ENCODE results near the gene FXR1. TPM values are rescaled to one million over a fixed set of nuclear protein-coding genes. Genes with fewer than 3 reads are reported as not detected.

Gene FXR1
- total RNA-seq, 1 donor from 2014 or later = 216 TPM

- peaks cover 1% of the 10 kb centered on the region for H3K36me3 Mint-ChIP-seq (ENCODE audit: insufficient read depth)
- peaks cover 10% of the 10 kb centered on the region for H3K4me1 Mint-ChIP-seq (ENCODE audit: low read depth)
- H3K9me3 Mint-ChIP-seq (ENCODE audit: low read depth) = peaks cover 11% of the 10 kb centered on the region
- DNase-seq (ENCODE audit: low spot score, unreplicated experiment) = no peak
- no peak overlapping the region for H3K4me3 Mint-ChIP-seq (ENCODE audit: low read depth)
- no peak for TF ChIP-seq CTCF (IDR thresholded peaks at IDR 0.05; ENCODE audit: unreplicated experiment)
- H3K27me3 Mint-ChIP-seq = no peaks in the 10 kb centered on the region
- H3K27ac Mint-ChIP-seq = no peak overlapping the region
Measured at GRCh38 chr3:181006541-181006940, 94.1 kb downstream of the FXR1 start.

GRCh38 chr3:181007262-181007661 is 94.8 kb downstream of the FXR1 start:
- peaks cover 10% of the 10 kb centered on the region for H3K4me1 Mint-ChIP-seq (ENCODE audit: low read depth)
- H3K27ac Mint-ChIP-seq = no peak overlapping the region
- TF ChIP-seq CTCF (IDR thresholded peaks at IDR 0.05; ENCODE audit: unreplicated experiment) = no peak
- H3K36me3 Mint-ChIP-seq (ENCODE audit: insufficient read depth) = peaks cover 1% of the 10 kb centered on the region
- DNase-seq (ENCODE audit: low spot score, unreplicated experiment) = no peak
- H3K9me3 Mint-ChIP-seq (ENCODE audit: low read depth) = peaks cover 12% of the 10 kb centered on the region
- H3K4me3 Mint-ChIP-seq (ENCODE audit: low read depth) = no peak overlapping the region
- H3K27me3 Mint-ChIP-seq = no peaks in the 10 kb centered on the region

- Mint-ChIP-seq H3K27me3 (no peaks in the 10 kb centered on the region), H3K36me3 (ENCODE audit: insufficient read depth) (no peaks in the 10 kb centered on the region), H3K9me3 (ENCODE audit: low read depth) (peaks cover 10% of the 10 kb centered on the region), H3K4me1 (ENCODE audit: low read depth) (peaks cover 4% of the 10 kb centered on the region), H3K4me3 (ENCODE audit: low read depth) (no peak overlapping the region), H3K27ac (no peak overlapping the region)
- TF ChIP-seq CTCF (IDR thresholded peaks at IDR 0.05; ENCODE audit: unreplicated experiment) = no peak
- no peak for DNase-seq (ENCODE audit: low spot score, unreplicated experiment)
Measured at GRCh38 chr3:181008796-181009195, 96.3 kb downstream of the FXR1 start.

DNA sequence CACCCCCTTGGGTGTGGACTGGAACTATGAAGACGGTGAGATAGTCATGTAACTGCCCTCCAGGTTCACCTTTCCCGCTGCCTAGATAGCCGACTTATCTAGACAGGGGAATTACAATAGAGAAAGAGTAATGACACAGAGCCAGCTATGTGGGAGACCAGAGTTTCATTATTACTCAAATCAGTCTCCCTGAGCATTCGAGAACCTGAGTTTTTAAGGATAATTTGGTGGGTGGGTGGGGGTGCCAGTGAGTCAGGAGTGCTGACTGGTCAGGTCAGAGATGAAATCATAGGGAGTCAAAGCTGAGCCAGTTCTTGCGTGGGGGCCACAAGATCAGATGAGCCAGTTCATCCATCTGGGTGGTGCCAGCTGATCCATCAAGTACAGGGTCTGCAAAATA is 96.8 kb downstream of the FXR1 start:
- H3K4me3 Mint-ChIP-seq (ENCODE audit: low read depth) = no peak overlapping the region
- peaks cover 10% of the 10 kb centered on the region for H3K9me3 Mint-ChIP-seq (ENCODE audit: low read depth)
- TF ChIP-seq CTCF (IDR thresholded peaks at IDR 0.05; ENCODE audit: unreplicated experiment) = no peak
- H3K27me3 Mint-ChIP-seq = no peaks in the 10 kb centered on the region
- no peak for DNase-seq (ENCODE audit: low spot score, unreplicated experiment)
- H3K36me3 Mint-ChIP-seq (ENCODE audit: insufficient read depth) = no peaks in the 10 kb centered on the region
- peaks cover 3% of the 10 kb centered on the region for H3K4me1 Mint-ChIP-seq (ENCODE audit: low read depth)
- H3K27ac Mint-ChIP-seq = no peak overlapping the region

DNA sequence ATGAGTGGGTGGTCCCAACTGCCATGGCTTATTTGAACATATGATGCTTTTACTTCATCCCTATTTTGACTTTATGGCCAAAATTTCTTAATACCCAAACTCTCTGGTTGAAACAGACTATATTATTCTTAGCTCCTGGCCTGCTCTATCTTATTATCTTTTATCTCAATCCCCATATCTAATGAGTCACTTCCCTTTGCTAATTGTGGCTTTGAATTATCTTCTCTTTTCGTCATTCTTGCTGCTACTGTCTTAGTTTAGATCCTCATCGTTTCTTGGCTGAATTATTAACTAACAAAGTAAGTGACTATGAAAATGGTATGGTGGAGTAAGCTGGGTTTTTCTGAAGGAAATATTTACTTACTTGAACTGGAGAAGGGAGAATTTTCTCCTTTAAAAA is 105.2 kb downstream of the FXR1 start:
- H3K4me3 Mint-ChIP-seq (ENCODE audit: low read depth) = no peak overlapping the region
- DNase-seq (ENCODE audit: low spot score, unreplicated experiment) = no peak
- H3K9me3 Mint-ChIP-seq (ENCODE audit: low read depth) = peaks cover under 1% of the 10 kb centered on the region
- no peaks in the 10 kb centered on the region for H3K4me1 Mint-ChIP-seq (ENCODE audit: low read depth)
- no peak overlapping the region for H3K27ac Mint-ChIP-seq
- TF ChIP-seq CTCF (IDR thresholded peaks at IDR 0.05; ENCODE audit: unreplicated experiment) = no peak
- no peaks in the 10 kb centered on the region for H3K27me3 Mint-ChIP-seq
- H3K36me3 Mint-ChIP-seq (ENCODE audit: insufficient read depth) = no peaks in the 10 kb centered on the region
